Tibial nerve (tissue), 3 donors: ENCODE data around the gene FAM171A1.

Experiments used
- CTCF ChIP-seq, 5 experiments: fragments of 200-600 bp in 3 of 5; fragments of 450-650 bp in 2 of 5; sonication (generic) in 3 of 5; IDR thresholded peaks; one replicate each; pipeline ENCODE4 v1.5.1; 2016 to 2019; ENCODE audit warnings: antibody characterized with exemption in 5 of 5, mild to moderate bottlenecking in 3 of 5, moderate library complexity in 2 of 5
- POLR2A ChIP-seq, 2 donors: fragments of 450-650 bp; IDR thresholded peaks; one replicate each; pipeline ENCODE4 v1.6.1; 2017; ENCODE audit warnings: antibody characterized with exemption in 2 of 2, mild to moderate bottlenecking in 2 of 2, moderate library complexity in 2 of 2

DNA sequence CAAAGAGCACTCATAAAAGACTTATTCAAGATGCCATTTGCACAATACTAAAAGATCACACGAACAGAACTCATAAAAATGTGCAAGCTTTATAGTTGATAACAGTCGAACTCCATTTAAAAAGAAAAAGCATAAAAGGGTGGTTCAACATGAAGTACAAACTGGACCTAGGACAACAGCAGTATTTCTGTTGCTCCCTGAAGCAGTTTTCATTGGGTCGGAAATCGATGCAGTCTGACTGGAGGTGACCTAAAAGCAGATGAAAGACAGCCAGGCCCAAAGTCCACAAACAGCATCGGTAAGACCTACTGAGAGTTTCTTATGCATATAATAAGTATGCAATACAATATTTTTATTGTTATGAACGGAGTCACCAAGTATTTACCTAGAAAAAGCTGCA lies 23.9 kb downstream of the FAM171A1 start:
- no peak for TF ChIP-seq CTCF (IDR thresholded peaks at IDR 0.05)
- no peak for TF ChIP-seq POLR2A (IDR thresholded peaks at IDR 0.05)
